GM19438 (cell line): Measurements from ENCODE around the gene LDAF1.
"Not testable (repeated sequence)": the region's sequence is repeated elsewhere in the genome, so short reads cannot be mapped to it uniquely, and the experiment has no call there.

Source experiments
- ATAC-seq: cut with Tn5 transposase; IDR thresholded peaks from one replicate; pipeline ENCODE4 v1.9.1; 2021; ENCODE audit warnings: low read depth; ENCODE audit not compliant: unreplicated experiment

Gene LDAF1

GRCh38 chr16:21192991-21193390 is 34.5 kb downstream of the LDAF1 start:
- no peak for ATAC-seq

DNA sequence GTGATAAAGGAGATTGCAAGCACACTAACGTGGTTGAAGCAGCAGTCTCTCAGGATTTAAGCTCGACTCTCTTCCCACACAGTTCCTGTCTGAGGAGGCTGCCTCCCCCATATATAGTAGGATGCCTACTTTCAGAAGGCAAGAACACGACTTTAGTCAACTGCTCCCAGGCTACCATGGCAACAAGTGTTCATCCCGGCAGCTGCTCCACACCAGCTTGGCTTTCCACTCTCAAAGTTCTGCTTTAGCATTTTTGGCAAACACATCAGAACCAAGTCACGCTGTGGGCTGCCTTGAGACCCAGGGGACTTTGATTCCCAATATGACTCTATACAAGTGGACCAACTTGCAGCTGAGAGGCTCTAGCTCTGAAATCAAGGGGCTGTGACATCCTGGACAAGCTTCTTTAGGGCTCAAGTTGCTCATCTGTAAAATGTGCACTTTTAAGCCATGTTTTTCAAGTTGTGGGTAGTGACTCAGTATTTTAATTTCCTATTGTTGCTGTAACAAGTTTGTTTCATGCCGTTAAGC is 36.4 kb downstream of the LDAF1 start:
- no peak for ATAC-seq

DNA sequence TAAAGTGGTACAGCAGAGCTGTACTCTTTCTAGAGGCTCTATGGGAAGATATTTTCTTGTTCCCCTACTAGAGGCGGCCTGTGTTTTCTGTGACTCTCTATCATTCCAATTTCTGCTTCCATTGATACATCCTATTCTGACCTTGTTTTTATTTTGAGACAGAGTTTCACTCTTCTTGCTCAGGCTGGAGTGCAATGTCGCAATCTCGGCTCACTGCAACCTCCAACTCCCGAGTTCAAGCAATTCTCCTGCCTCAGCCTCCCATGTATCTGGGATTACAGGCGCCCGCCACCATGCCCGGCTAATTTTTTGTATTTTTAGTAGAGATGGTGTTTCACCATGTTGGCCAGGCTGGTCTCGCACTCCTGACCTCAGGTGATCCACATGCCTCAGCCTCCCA is 36.9 kb downstream of the LDAF1 start:
- not testable (repeated sequence) for ATAC-seq

GRCh38 chr16:21197112-21197511 is 38.6 kb downstream of the LDAF1 start:
- ATAC-seq, result no peak

DNA sequence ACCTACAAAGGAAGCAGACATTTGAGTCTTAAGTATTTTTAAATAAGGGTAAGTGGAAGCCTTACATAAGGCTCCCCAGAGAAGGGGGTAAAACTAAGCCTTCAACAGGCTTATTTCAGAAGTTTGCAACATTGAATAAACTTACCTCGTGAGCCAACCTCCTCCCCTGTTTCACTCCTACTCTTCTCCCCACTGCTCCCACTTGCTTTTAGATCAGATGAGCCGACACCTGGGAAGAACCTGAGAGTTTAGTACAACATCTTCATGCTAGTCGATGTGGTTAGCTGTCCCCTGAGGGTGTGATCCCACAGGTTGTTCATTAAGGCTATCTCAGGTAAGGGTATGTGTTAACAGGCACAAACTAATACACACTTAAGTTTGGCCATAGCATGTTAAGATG is 39.1 kb downstream of the LDAF1 start:
- no peak for ATAC-seq

DNA sequence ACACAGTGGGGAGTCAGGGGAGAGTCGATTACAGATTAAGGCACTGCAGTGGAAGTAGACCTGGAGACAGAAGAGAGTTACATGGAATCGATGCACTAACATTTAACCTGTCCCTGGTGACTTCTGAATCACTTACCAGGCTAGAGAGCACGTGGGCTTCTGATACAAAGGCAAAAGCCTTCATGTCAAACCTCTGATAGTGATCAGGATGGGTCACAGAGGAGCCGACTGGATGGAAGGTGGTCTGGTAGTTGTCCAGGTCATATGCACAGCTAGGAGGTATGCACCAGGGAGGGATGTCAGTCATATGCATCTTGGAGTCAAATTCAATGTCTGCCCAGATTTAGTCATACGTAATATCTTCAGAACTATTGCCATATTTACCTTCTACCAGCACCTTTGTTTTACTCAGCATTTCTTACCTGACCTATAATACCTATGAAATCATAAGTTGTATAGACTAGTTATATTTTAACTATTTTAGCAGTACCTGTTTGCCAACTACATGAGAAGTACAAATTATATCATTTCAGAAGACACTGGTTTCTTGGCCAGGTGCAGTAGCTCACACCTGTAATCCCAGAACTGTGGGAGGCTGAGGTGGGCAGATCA is 41.2 kb downstream of the LDAF1 start:
- ATAC-seq, result no peak

- no peak for ATAC-seq
These were observed 44.8 kb downstream of the LDAF1 start for GRCh38 chr16:21203155-21203797.

- no peak for ATAC-seq
These were observed 46.8 kb downstream of the LDAF1 start for GRCh38 chr16:21205303-21205702.

- no peak for ATAC-seq
These were observed 48.1 kb downstream of the LDAF1 start for GRCh38 chr16:21206550-21206949.

DNA sequence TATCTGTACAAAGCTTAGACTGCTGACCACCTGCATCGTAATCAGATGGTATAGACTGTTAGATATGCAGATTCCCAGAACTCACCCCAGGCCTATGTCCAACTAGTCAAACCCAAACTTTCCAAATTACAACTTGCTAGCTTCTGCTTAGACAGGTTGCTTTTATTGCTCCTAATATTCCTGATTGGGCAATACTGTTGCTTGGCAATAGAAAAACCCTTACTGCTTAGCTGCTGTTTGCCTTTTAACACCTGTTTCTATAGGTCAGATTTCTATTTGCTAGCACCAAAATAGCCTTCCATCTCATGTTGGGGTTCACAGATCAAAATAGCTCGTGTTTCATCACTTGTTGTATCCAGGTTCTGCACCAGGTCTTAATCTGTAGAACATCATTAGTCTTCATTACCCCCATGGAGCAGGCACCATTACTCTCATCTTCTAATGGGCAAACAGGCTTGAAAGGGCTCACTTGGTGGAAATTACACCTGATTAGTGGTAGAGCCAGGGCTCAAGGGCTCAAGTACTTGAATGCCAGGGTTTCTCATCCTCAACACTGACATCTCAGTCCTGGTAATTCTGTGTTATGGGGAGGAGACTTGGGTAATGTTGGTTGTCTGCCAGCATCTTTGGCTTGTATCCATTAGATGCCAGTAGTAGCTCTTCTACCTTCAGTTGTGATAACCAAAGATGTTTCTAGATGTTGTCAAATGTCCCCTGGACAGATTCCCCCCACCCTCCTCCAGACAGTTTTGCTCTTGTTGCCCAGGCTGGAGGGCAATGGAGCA is 50.2 kb downstream of the LDAF1 start:
- no peak for ATAC-seq

DNA sequence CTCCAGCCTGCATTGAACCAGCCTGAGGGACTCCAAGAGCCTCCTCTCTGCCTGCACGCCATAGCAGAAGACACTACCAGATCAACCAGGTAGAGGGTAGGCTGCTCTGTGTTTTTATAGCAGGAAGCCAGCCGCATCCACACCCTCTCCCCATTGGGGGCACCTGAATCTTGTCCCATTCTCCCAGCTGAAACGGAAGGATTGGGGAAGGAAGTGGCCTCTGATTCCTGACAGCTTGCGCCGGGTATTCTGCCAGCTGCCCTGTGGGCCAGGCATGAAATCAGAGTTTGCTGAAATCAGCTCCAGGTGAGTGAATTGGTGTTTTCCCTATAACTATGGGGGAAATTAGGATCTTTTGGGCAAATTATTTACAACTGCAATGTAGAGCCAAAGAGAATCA is 53.0 kb downstream of the LDAF1 start, which contains the start of gene ZP2:
TSS of gene ZP2 (minus strand) at position 89 of the 400 bp plus-strand sequence. CDS start at position 62, 27 bp downstream.
- no peak for ATAC-seq

GRCh38 chr16:21214086-21214485 is 55.6 kb downstream of the LDAF1 start:
- ATAC-seq, result no peak

GRCh38 chr16:21217121-21217520 is 58.6 kb downstream of the LDAF1 start:
- no peak for ATAC-seq

DNA sequence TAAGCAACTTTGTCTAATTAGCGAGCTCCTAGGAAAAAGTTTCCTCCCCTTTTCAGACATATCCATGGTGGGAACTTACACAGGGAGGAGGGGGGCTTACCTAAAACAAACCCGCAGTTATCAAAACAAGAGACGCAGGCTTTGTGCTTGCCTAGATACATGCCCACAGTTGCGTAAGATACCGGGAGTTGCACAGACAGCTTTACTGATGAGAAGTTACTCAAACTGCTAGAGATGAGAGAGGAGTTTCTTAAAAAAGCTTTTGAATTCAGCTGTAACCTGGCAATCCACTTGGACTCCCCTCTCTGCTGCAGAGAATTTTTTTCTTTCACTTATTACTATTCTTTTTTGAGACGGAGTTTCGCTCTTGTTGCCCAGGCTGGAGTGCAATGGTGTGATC is 59.7 kb downstream of the LDAF1 start:
- ATAC-seq, result no peak

GRCh38 chr16:21219551-21219950 is 61.1 kb downstream of the LDAF1 start:
- no peak for ATAC-seq

- no peak for ATAC-seq
These were observed 64.2 kb downstream of the LDAF1 start for GRCh38 chr16:21222495-21223337.

- no peak for ATAC-seq
These were observed 65.3 kb downstream of the LDAF1 start for GRCh38 chr16:21223787-21224186.

DNA sequence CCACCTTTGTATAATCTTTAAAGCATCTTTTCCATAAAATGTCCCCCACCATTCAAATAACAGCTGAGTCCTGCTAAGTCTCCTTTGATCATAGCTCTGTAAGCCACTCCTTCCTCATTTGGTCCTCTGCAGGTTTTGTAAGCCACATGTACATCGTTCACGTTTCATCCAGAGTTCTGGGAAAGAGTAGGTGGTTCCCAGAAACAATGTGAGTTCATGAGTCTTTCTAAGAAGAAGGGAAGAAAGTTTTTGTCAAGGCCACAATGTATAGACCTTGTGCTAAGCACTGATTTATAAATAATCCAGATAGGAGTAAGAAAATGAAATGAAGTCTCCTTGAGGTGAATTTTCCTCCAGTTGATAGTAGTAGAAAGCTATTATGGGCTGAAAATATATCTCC is 66.3 kb downstream of the LDAF1 start:
- ATAC-seq, result no peak

- ATAC-seq, result no peak
These were observed 68.3 kb downstream of the LDAF1 start for GRCh38 chr16:21226749-21227148.

- ATAC-seq, result no peak
These were observed 69.4 kb downstream of the LDAF1 start for GRCh38 chr16:21227866-21228265.
